Esophagus muscularis mucosa (tissue), 4 donors: Measurements from ENCODE around the gene DAZAP2. TPM values are rescaled to one million over a fixed set of nuclear protein-coding genes. Genes with fewer than 3 reads are reported as not detected.

Source experiments
- DNase-seq: peaks from one replicate; pipeline ENCODE4 v3.0.0-alpha.2; 2017; ENCODE audit errors: extremely low spot score
- H3K27ac ChIP-seq, 4 donors: fragments of 200-600 bp; sonication (generic); replicated peaks in 1 of 4; 1 replicate in 3 of 4; 2 replicates in 1 of 4; pipeline ENCODE4 v1.5.1; 2016 to 2019; ENCODE audit warnings: mild to moderate bottlenecking in 1 of 4
- H3K27me3 ChIP-seq, 4 donors: fragments of 200-600 bp; sonication (generic); one replicate each; pipeline versions ENCODE4 v1.5.1 to v1.6.0; 2016 to 2019
- H3K36me3 ChIP-seq, 4 donors: fragments of 200-600 bp; sonication (generic); one replicate each; pipeline ENCODE4 v1.5.1; 2016 to 2019
- H3K4me1 ChIP-seq, 4 donors: fragments of 200-600 bp; sonication (generic); one replicate each; pipeline ENCODE4 v1.5.1; 2016 to 2019
- H3K4me3 ChIP-seq, 4 donors: fragments of 200-600 bp; sonication (generic); 1 replicate in 2 of 4; 2 replicates in 2 of 4; pipeline ENCODE4 v1.5.1; 2016 to 2019; ENCODE audit warnings: mild to moderate bottlenecking in 4 of 4, moderate library complexity in 1 of 4
- H3K9me3 ChIP-seq, 4 donors: fragments of 200-600 bp; sonication (generic); 1 replicate in 3 of 4; 2 replicates in 1 of 4; pipeline ENCODE4 v1.5.1; 2016 to 2019
- CTCF ChIP-seq, 3 experiments: fragments of 200-600 bp in 2 of 3; fragments of 450-650 bp in 1 of 3; sonication (generic) in 2 of 3; IDR thresholded peaks; one replicate each; pipeline ENCODE4 v1.5.1; 2017 to 2019; ENCODE audit warnings: antibody characterized with exemption in 3 of 3, mild to moderate bottlenecking in 2 of 3, moderate library complexity in 1 of 3
- EP300 ChIP-seq: sonication (generic); formaldehyde crosslinking; IDR thresholded peaks from one replicate; pipeline ENCODE4 v1.6.1; 2017; ENCODE audit warnings: antibody characterized with exemption
- POLR2A ChIP-seq: fragments of 450-650 bp; IDR thresholded peaks from one replicate; pipeline ENCODE4 v1.6.1; 2017; ENCODE audit warnings: antibody characterized with exemption, moderate library complexity, mild to moderate bottlenecking, low read depth
- POLR2AphosphoS5 ChIP-seq, 2 donors: sonication (generic); formaldehyde crosslinking; IDR thresholded peaks; one replicate each; pipeline ENCODE4 v1.6.1; 2017; ENCODE audit warnings: antibody characterized with exemption in 2 of 2
- WGBS: methylation state at CpG from one replicate; pipeline ENCODE4 v1.1.5; 2018; 5-methylcytosine and 5-hydroxymethylcytosine counted together
- intact Hi-C: fragments of 100-400 bp; cut with DNase I; formaldehyde crosslinking; loops from one replicate; pipeline ENCODE4 v1.15.1; 2023
- total RNA-seq, 4 donors: library from RNA; depleted of rRNA; stranded (reverse); fragments of >200 nt; gene quantifications; one replicate each; pipeline versions ENCODE4 v1.1.0 to v1.2.1, GENCODE V29; 2016

DAZAP2 gene
- total RNA-seq, 4 donors from 2014 or later, result 247 to 451 (median 356) TPM

DNA sequence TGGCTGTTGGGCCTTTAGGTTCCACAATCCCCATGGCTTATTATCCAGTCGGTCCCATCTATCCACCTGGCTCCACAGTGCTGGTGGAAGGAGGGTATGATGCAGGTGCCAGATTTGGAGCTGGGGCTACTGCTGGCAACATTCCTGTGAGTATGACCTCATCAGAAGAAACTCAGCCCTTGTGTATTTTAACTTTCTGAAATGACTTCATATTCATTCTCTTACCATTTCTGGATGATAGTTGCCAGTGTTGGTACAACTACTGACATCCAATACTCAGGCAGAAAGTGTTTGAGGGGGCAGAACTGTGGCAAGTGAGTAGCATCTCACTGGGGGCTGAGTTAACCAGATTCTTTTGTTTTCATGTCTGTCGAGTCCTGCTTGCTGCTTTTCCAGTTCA is 2.3 kb downstream of the DAZAP2 start:
- Histone ChIP-seq H3K4me3 (no peak overlapping the region), H3K4me1 (peaks cover 33 to 48% (median 40%) of the 10 kb centered on the region in 4 donors), H3K9me3 (no peaks in the 10 kb centered on the region), H3K27ac (peak overlapping the region in 3 of 4 donors; percentile 16 to 94 (median 24)), H3K27me3 (no peaks in the 10 kb centered on the region), H3K36me3 (peaks cover 24 to 59% (median 53%) of the 10 kb centered on the region in 4 donors)
- DNase-seq, result no peak
- intact Hi-C loops, result no loop called here
- WGBS, result 79% methylated on average over 2 of the region's 2 CpGs
- no peak for TF ChIP-seq POLR2A
- TF ChIP-seq EP300, result no peak
- TF ChIP-seq CTCF (IDR thresholded peaks at IDR 0.05), result no peak
- no peak for TF ChIP-seq POLR2AphosphoS5 (IDR thresholded peaks at IDR 0.05)

DNA sequence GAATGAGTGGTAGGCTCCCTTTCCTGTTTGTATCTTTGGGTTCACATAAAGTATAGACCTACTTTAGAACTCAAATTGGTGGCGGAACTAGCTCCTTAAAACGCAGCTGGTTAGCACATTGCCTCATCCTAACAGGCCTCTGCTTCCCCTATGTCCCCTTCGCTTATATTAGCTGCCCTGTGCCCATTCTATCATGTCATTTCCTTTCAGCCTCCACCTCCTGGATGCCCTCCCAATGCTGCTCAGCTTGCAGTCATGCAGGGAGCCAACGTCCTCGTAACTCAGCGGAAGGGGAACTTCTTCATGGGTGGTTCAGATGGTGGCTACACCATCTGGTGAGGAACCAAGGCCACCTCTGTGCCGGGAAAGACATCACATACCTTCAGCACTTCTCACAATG is 3.5 kb downstream of the DAZAP2 start:
- peaks cover 24 to 60% (median 53%) of the 10 kb centered on the region in 4 donors for H3K36me3 ChIP-seq
- H3K9me3 ChIP-seq, result no peaks in the 10 kb centered on the region
- H3K27ac ChIP-seq, result peak overlapping the region in 1 of 4 donors; percentile 38
- 76% methylated on average over 7 of the region's 7 CpGs for WGBS
- no peak for TF ChIP-seq POLR2AphosphoS5 (IDR thresholded peaks at IDR 0.05)
- TF ChIP-seq POLR2A, result no peak
- no peak for TF ChIP-seq EP300
- no peak for TF ChIP-seq CTCF (IDR thresholded peaks at IDR 0.05)
- intact Hi-C loops, result no loop called here
- H3K4me3 ChIP-seq, result no peak overlapping the region
- H3K27me3 ChIP-seq, result no peaks in the 10 kb centered on the region
- no peak for DNase-seq
- H3K4me1 ChIP-seq, result peaks cover 42 to 51% (median 43%) of the 10 kb centered on the region in 4 donors

DNA sequence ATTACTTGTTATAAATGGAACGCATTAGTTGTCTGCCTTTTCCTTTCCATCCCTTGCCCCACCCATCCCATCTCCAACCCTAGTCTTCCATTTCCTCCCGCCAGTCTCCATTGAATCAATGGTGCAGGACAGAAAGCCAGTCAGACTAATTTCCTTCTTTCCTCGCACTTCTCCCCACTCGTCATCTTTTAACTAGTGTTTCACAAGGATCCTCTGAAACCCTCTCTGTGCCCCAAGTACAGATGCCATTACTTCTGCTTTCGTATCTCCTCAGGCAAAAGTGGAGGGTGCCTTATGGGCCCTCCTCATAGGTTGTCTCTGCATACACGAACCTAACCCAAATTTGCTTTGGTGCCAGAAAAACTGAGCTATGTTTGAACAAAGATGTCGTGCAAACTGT is 4.2 kb downstream of the DAZAP2 start:
- WGBS, result 65% methylated on average over 7 of the region's 7 CpGs
- Histone ChIP-seq H3K36me3 (peaks cover 24 to 60% (median 54%) of the 10 kb centered on the region in 4 donors), H3K4me3 (no peak overlapping the region), H3K9me3 (no peaks in the 10 kb centered on the region), H3K4me1 (peaks cover 42 to 57% (median 46%) of the 10 kb centered on the region in 4 donors), H3K27me3 (no peaks in the 10 kb centered on the region), H3K27ac (no peak overlapping the region)
- no peak for DNase-seq
- TF ChIP-seq EP300 (no peak), POLR2A (no peak), POLR2AphosphoS5 (IDR thresholded peaks at IDR 0.05) (no peak), CTCF (IDR thresholded peaks at IDR 0.05) (no peak)
- intact Hi-C loops, result no loop called here

DNA sequence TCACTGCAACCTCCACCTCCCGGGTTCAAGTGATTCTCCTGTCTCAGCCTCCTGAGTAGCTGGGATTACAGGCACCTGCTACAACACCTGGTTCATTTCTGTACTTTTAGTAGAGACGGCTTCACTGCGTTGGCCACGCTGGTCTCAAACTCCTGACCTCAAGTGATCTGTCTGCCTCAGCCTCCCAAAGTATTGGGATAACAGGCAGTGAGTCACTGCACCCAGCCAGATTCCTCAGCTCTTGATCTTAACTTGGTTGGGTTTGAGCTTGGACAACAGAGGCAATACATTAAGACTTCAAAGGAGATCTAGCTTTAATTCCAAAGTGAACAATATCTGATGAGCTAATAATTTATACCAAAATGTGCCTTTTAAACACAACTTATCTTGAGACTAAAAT is 5.6 kb downstream of the DAZAP2 start:
- no peak for DNase-seq
- Histone ChIP-seq H3K9me3 (no peaks in the 10 kb centered on the region), H3K36me3 (peaks cover 24 to 60% (median 55%) of the 10 kb centered on the region in 4 donors), H3K27ac (no peak overlapping the region), H3K27me3 (no peaks in the 10 kb centered on the region), H3K4me1 (peaks cover 37 to 53% (median 41%) of the 10 kb centered on the region in 4 donors), H3K4me3 (no peak overlapping the region)
- 63% methylated on average over 4 of the region's 4 CpGs for WGBS
- intact Hi-C loops, result no loop called here
- TF ChIP-seq POLR2A, result no peak
- no peak for TF ChIP-seq POLR2AphosphoS5 (IDR thresholded peaks at IDR 0.05)
- TF ChIP-seq EP300, result no peak
- TF ChIP-seq CTCF (IDR thresholded peaks at IDR 0.05), result no peak
